Prostate gland (tissue), 2 donors: ENCODE data around the gene CES4A. TPM values are rescaled to one million over a fixed set of nuclear protein-coding genes. Genes with fewer than 3 reads are reported as not detected.

ENCODE experiments used
- DNase-seq: peaks from one replicate; pipeline ENCODE4 v3.0.0-alpha.2; 2019; ENCODE audit warnings: low spot score
- H3K27ac ChIP-seq, 2 donors: fragments of 200-600 bp; sonication (generic); 2 replicates each; pipeline ENCODE4 v1.5.1; 2017 to 2019
- H3K27me3 ChIP-seq: fragments of 200-600 bp; sonication (generic); replicated peaks from 2 replicates; pipeline ENCODE4 v1.5.1; 2019; ENCODE audit not compliant: insufficient read depth
- H3K36me3 ChIP-seq, 2 donors: fragments of 200-600 bp; sonication (generic); 1 replicate in 1 of 2; 2 replicates in 1 of 2; pipeline versions ENCODE4 v1.5.1 to v1.8.1; 2017 to 2019
- H3K4me1 ChIP-seq: fragments of 200-600 bp; sonication (generic); replicated peaks from 2 replicates; pipeline ENCODE4 v1.5.1; 2019
- H3K4me3 ChIP-seq, 2 donors: fragments of 200-600 bp; sonication (generic); 2 replicates each; pipeline ENCODE4 v1.5.1; 2017 to 2019
- H3K9me3 ChIP-seq: fragments of 200-600 bp; sonication (generic); 2 replicates; pipeline ENCODE4 v1.5.1; 2017
- CTCF ChIP-seq, 4 experiments: fragments of 200-600 bp in 2 of 4; fragments of 450-650 bp in 2 of 4; sonication (generic) in 2 of 4; IDR thresholded peaks; 1 replicate in 3 of 4; 2 replicates in 1 of 4; pipeline ENCODE4 v1.5.1; 2016 to 2019; ENCODE audit warnings: antibody characterized with exemption in 4 of 4, mild to moderate bottlenecking in 2 of 4, moderate library complexity in 2 of 4
- POLR2A ChIP-seq: fragments of 450-650 bp; IDR thresholded peaks from one replicate; pipeline ENCODE4 v1.6.1; 2016; ENCODE audit warnings: antibody characterized with exemption, mild to moderate bottlenecking
- POLR2AphosphoS5 ChIP-seq: sonication (generic); formaldehyde crosslinking; IDR thresholded peaks from one replicate; pipeline ENCODE4 v1.6.1; 2017; ENCODE audit warnings: antibody characterized with exemption
- WGBS: methylation state at CpG from one replicate; pipeline ENCODE4 v1.1.5; 2018; 5-methylcytosine and 5-hydroxymethylcytosine counted together
- intact Hi-C: fragments of 100-400 bp; cut with DNase I; formaldehyde crosslinking; loops from one replicate; pipeline ENCODE4 v1.14.2; 2022
- total RNA-seq, 2 donors: library from RNA; depleted of rRNA; stranded (reverse); fragments of >200 nt; gene quantifications; one replicate each; pipeline ENCODE4 v1.1.0, GENCODE V29; 2016

Gene CES4A
- total RNA-seq, 2 donors from 2014 or later: 1.4 to 10.7 TPM

DNA sequence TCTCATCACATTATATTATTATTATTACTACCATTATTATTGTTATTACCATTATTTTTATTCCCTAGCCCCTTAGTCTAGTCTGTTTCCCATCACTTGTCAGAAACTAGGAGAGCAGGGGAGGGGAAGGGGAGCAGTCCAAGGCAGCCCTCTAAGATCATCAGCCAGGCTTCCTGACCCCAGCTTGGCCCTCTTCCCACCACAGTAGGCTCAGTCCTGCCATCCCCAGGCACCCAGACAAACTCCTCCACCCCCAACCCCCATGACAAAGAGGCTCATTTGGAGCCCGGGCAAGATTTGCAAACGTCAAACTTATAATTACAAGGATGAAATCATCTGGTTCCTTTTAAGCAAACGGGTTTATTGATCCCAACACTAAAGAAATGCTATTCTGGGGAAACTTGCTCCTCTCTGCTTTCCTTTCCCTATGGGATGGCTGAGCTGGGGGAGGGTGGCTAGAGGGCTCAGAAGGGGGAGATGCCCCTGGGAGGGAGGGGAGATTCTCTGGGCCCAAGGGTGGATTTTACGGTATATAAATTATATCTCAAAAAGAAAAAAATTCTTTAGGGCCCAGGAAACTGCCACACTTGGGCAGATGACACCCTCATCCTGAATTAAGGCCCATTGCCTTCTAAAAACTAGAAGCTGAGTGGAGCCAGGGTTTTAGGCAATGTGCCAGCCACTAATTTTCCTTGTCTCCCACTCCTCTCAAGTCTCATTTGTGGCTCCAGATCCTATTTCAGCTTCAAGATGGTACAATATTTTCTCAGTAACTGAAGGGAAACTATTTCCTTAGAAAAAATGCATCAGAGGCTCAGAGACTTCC, 36.2 kb downstream of the CES4A start:
- no peaks in the 10 kb centered on the region for H3K36me3 ChIP-seq
- H3K4me1 ChIP-seq: no peaks in the 10 kb centered on the region
- no peak overlapping the region for H3K4me3 ChIP-seq
- no peaks in the 10 kb centered on the region for H3K27me3 ChIP-seq
- WGBS: 48% methylated on average over 4 of the region's 4 CpGs
- H3K27ac ChIP-seq: no peak overlapping the region
- DNase-seq: no peak
- no peaks in the 10 kb centered on the region for H3K9me3 ChIP-seq
- TF ChIP-seq CTCF (IDR thresholded peaks at IDR 0.05): no peak
- no peak for TF ChIP-seq POLR2A
- no peak for TF ChIP-seq POLR2AphosphoS5
- intact Hi-C loops: loop anchor here (5.0 kb wide), 1 partner anchor 133 kb away; the partner anchor contains the start of genes FBXL8 and TRADD

DNA sequence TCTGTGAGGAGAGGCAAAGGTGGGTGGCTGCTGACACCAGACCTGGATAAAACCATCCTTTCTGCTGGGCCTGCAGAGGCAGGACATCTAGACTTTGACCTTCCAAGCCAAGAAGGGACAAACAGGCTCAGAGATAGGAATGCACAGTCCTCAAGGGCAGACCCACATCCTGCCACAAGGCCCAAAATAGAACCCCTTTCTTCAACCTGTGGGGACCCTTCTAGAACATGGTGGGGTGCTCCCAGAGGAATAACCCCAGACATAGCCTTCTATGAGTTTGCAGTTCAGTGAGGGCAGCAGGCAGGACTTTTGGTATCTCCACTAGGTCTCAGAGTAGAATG, 36.8 kb downstream of the CES4A start:
- Histone ChIP-seq H3K27me3 (no peaks in the 10 kb centered on the region), H3K27ac (no peak overlapping the region), H3K36me3 (no peaks in the 10 kb centered on the region), H3K4me1 (no peaks in the 10 kb centered on the region), H3K9me3 (no peaks in the 10 kb centered on the region), H3K4me3 (no peak overlapping the region)
- no peak for DNase-seq
- no peak for TF ChIP-seq POLR2AphosphoS5
- TF ChIP-seq POLR2A: no peak
- no peak for TF ChIP-seq CTCF (IDR thresholded peaks at IDR 0.05)
- intact Hi-C loops: loop anchor here (5.0 kb wide), 1 partner anchor 132 kb away; the partner anchor contains the start of genes FBXL8 and TRADD

DNA sequence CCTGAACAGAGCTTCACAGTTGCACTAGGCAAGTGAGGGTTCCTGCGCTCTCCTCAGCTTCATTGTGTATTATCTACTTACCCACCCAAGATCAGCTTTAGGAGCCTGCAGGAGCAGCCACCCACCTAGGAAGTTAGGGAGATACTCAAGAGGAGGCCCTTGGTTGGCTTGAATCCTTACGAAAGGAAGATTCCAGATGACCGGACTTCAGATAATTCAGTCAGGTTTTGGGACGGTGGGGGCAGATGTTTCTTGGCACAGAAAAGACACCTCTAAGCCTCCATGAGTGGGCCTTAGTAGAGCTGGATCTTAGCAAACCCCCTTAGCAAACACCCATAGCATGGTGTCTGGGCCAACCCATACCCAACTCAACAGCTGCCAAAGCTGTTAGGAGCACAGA, 38.2 kb downstream of the CES4A start:
- intact Hi-C loops: loop anchor here (5.0 kb wide), 1 partner anchor 131 kb away; the partner anchor contains the start of genes FBXL8 and TRADD

GRCh38 chr16:67027046-67027445, 38.7 kb downstream of the CES4A start:
- no peaks in the 10 kb centered on the region for H3K27me3 ChIP-seq
- no peaks in the 10 kb centered on the region for H3K9me3 ChIP-seq
- intact Hi-C loops: loop anchor here (5.0 kb wide), 1 partner anchor 130 kb away; the partner anchor contains the start of genes FBXL8 and TRADD
- H3K27ac ChIP-seq: no peak overlapping the region
- DNase-seq: no peak
- H3K4me1 ChIP-seq: no peaks in the 10 kb centered on the region
- WGBS: 97% methylated on average over 6 of the region's 6 CpGs
- TF ChIP-seq POLR2A: no peak
- TF ChIP-seq CTCF (IDR thresholded peaks at IDR 0.05): no peak
- TF ChIP-seq POLR2AphosphoS5: no peak
- no peak overlapping the region for H3K4me3 ChIP-seq
- H3K36me3 ChIP-seq: no peaks in the 10 kb centered on the region

More for the DNA sequence above, 38.2 kb downstream of the CES4A start:
- no peak overlapping the region for H3K27ac ChIP-seq
- 93% methylated on average over 4 of the region's 4 CpGs for WGBS
- H3K9me3 ChIP-seq: no peaks in the 10 kb centered on the region
- no peaks in the 10 kb centered on the region for H3K4me1 ChIP-seq
- no peak for TF ChIP-seq CTCF (IDR thresholded peaks at IDR 0.05)
- no peak for TF ChIP-seq POLR2A
- no peak for TF ChIP-seq POLR2AphosphoS5
- H3K36me3 ChIP-seq: no peaks in the 10 kb centered on the region
- H3K27me3 ChIP-seq: no peaks in the 10 kb centered on the region
- DNase-seq: no peak
- H3K4me3 ChIP-seq: no peak overlapping the region
